ENCODE measurements around the gene LAMA3.
"Not testable (repeated sequence)": the region's sequence is repeated elsewhere in the genome, so short reads cannot be mapped to it uniquely, and the experiment has no call there.

The LAMA3 gene

GRCh38 chr18:23727707-23728493 is 38.6 kb downstream of the LAMA3 start:
- no peak for DNase-seq (ENCODE audit: low read depth in 2 of 2)

GRCh38 chr18:23730857-23731256 is 41.6 kb downstream of the LAMA3 start:
- no peak for DNase-seq (ENCODE audit: low read depth in 2 of 2)

GRCh38 chr18:23731861-23732260 is 42.6 kb downstream of the LAMA3 start:
- DNase-seq (ENCODE audit: low read depth in 2 of 2) = no peak

GRCh38 chr18:23732439-23732838 is 43.2 kb downstream of the LAMA3 start:
- no peak for DNase-seq (ENCODE audit: low read depth in 2 of 2)

GRCh38 chr18:23733265-23733664 is 44.0 kb downstream of the LAMA3 start:
- DNase-seq (ENCODE audit: low read depth in 2 of 2) = not testable (repeated sequence)

- no peak for DNase-seq (ENCODE audit: low read depth in 2 of 2)
These were observed 44.6 kb downstream of the LAMA3 start for GRCh38 chr18:23733895-23734294.

GRCh38 chr18:23735021-23735464 is 45.8 kb downstream of the LAMA3 start:
- no peak for DNase-seq (ENCODE audit: low read depth in 2 of 2)

GRCh38 chr18:23737578-23737977 is 48.3 kb downstream of the LAMA3 start:
- DNase-seq (ENCODE audit: low read depth in 2 of 2) = no peak

GRCh38 chr18:23738151-23738550 is 48.9 kb downstream of the LAMA3 start:
- no peak for DNase-seq (ENCODE audit: low read depth in 2 of 2)

GRCh38 chr18:23738575-23738974 is 49.3 kb downstream of the LAMA3 start:
- no peak for DNase-seq (ENCODE audit: low read depth in 2 of 2)

- DNase-seq (ENCODE audit: low read depth in 2 of 2) = no peak
These were observed 51.0 kb downstream of the LAMA3 start for GRCh38 chr18:23740105-23740830.

- DNase-seq (ENCODE audit: low read depth in 2 of 2) = not testable (repeated sequence)
These were observed 52.7 kb downstream of the LAMA3 start for GRCh38 chr18:23741967-23742366.

- DNase-seq (ENCODE audit: low read depth in 2 of 2) = no peak
These were observed 54.6 kb downstream of the LAMA3 start for GRCh38 chr18:23743733-23744333.

GRCh38 chr18:23745366-23745765 is 56.1 kb downstream of the LAMA3 start:
- DNase-seq (ENCODE audit: low read depth in 2 of 2) = no peak

- no peak for DNase-seq (ENCODE audit: low read depth in 2 of 2)
These were observed 57.6 kb downstream of the LAMA3 start for GRCh38 chr18:23746851-23747250.

GRCh38 chr18:23752363-23752762 is 63.1 kb downstream of the LAMA3 start:
- no peak for DNase-seq (ENCODE audit: low read depth in 2 of 2)

- no peak for DNase-seq (ENCODE audit: low read depth in 2 of 2)
These were observed 63.5 kb downstream of the LAMA3 start for GRCh38 chr18:23752796-23753195.

- no peak for DNase-seq (ENCODE audit: low read depth in 2 of 2)
These were observed 67.6 kb downstream of the LAMA3 start for GRCh38 chr18:23756590-23757436.

GRCh38 chr18:23757437-23757733 is 68.1 kb downstream of the LAMA3 start:
- no peak for DNase-seq (ENCODE audit: low read depth in 2 of 2)

- DNase-seq (ENCODE audit: low read depth in 2 of 2) = no peak
These were observed 69.0 kb downstream of the LAMA3 start for GRCh38 chr18:23758281-23758680.

- no peak for DNase-seq (ENCODE audit: low read depth in 2 of 2)
These were observed 72.7 kb downstream of the LAMA3 start for GRCh38 chr18:23761941-23762340.

- DNase-seq (ENCODE audit: low read depth in 2 of 2) = no peak
These were observed 74.1 kb downstream of the LAMA3 start for GRCh38 chr18:23763343-23763742.

Data from stimulated activated CD4-positive, alpha-beta T cell treated with anti-CD3 and anti-CD28 coated beads, Interleukin-1b, Interleukin-23, amount 100 ng/mL, for 4 hours (primary cell).